ENCODE results near the gene RETN. TPM values are rescaled to one million over a fixed set of nuclear protein-coding genes. Genes with fewer than 3 reads are reported as not detected.

The RETN gene
- total RNA-seq, 1 donor from 2014 or later = 1.7 TPM

DNA sequence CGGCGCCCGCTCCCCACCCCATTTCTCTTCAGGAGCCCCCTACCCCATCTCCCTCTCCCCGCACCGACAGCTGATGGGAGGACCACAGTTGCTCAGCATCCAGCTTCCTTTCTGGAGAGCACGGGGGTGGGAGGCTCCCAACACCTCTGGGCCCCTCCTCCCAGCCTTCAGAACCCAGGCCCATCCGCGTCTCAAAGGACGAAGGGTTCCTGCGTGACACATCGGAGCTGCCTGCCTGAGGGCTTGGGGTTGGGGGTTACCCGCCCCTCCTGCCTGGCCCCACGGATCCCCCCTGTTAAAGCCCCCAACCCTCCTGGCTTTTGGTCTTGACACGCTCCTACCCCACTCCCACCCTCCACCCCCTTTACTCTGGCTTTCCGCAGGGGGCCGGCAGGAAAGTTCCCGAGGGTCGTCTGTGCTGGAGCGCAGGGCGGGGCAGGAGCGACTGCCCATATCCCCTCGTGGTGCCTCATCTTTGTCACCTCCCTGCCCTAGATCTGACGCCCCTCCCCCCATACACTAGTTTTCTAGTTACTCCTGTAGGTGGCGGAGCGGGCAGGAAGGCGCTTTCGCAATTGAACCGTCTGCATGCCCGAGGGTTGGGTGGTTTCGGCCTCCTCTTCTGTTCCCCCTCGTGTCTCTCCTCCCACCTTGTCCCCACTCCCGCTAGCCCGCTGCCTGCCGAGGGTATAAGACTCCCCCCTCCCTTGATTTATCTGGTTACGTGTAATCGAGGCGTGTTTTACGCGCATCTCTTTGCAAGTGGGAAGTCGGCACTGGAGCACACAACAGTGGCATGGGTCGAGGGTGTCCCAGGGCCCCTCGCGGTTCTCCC, 12.7 kb downstream of the RETN start:
- DNase-seq (ENCODE audit: low read depth) = peak; percentile 31
- Histone ChIP-seq H3K36me3 (ENCODE audit: control insufficient read depth, insufficient read depth, low read length) (no peaks in the 10 kb centered on the region), H3K27me3 (ENCODE audit: control insufficient read depth, insufficient read depth, low read length) (peaks cover 15% of the 10 kb centered on the region), H3K4me3 (ENCODE audit: low read depth, low read length) (peak overlapping the region; percentile 100)
- TF ChIP-seq, protein P1, sequence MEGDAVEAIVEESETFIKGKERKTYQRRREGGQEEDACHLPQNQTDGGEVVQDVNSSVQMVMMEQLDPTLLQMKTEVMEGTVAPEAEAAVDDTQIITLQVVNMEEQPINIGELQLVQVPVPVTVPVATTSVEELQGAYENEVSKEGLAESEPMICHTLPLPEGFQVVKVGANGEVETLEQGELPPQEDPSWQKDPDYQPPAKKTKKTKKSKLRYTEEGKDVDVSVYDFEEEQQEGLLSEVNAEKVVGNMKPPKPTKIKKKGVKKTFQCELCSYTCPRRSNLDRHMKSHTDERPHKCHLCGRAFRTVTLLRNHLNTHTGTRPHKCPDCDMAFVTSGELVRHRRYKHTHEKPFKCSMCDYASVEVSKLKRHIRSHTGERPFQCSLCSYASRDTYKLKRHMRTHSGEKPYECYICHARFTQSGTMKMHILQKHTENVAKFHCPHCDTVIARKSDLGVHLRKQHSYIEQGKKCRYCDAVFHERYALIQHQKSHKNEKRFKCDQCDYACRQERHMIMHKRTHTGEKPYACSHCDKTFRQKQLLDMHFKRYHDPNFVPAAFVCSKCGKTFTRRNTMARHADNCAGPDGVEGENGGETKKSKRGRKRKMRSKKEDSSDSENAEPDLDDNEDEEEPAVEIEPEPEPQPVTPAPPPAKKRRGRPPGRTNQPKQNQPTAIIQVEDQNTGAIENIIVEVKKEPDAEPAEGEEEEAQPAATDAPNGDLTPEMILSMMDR (IDR thresholded peaks at IDR 0.05; ENCODE audit: insufficient read depth, low read length, poor library complexity, severe bottlenecking) = peak; percentile 74

- H3K4me3 ChIP-seq (ENCODE audit: low read depth, low read length) = peak overlapping the region; percentile 100
- no peaks in the 10 kb centered on the region for H3K36me3 ChIP-seq (ENCODE audit: control insufficient read depth, insufficient read depth, low read length)
- peaks cover 14% of the 10 kb centered on the region for H3K27me3 ChIP-seq (ENCODE audit: control insufficient read depth, insufficient read depth, low read length)
- no peak for DNase-seq (ENCODE audit: low read depth)
- TF ChIP-seq, protein P1 (IDR thresholded peaks at IDR 0.05; ENCODE audit: insufficient read depth, low read length, poor library complexity, severe bottlenecking) = no peak
Observed at GRCh38 chr19:7682175-7682855, 13.5 kb downstream of the RETN start.

- DNase-seq (ENCODE audit: low read depth) = no peak
- no peaks in the 10 kb centered on the region for H3K36me3 ChIP-seq (ENCODE audit: control insufficient read depth, insufficient read depth, low read length)
- H3K4me3 ChIP-seq (ENCODE audit: low read depth, low read length) = no peak overlapping the region
- peaks cover 5% of the 10 kb centered on the region for H3K27me3 ChIP-seq (ENCODE audit: control insufficient read depth, insufficient read depth, low read length)
- TF ChIP-seq, protein P1 (IDR thresholded peaks at IDR 0.05; ENCODE audit: insufficient read depth, low read length, poor library complexity, severe bottlenecking) = no peak
Observed at GRCh38 chr19:7685546-7686445, 16.9 kb downstream of the RETN start.

DNA sequence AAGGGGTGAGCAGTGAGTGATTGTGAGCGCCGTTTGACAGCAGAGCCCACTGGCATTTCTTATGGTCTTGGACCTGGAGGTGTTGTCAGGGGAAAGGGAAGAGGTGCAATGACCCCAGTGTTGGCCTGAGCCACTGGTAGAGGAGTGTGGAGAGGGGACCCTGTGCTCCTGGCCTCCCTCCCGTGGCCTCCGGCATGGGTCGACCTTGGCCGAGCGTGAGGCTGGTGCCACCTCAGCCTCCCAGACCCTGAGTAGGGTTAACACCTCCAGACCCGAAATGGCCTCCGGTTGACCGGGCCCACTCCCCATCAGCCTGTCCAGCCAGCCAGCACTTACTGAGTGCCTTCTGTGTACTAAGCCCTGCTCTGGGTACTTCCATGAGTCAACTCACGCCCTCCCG, 18.3 kb downstream of the RETN start:
- no peaks in the 10 kb centered on the region for H3K36me3 ChIP-seq (ENCODE audit: control insufficient read depth, insufficient read depth, low read length)
- TF ChIP-seq, protein P1 (IDR thresholded peaks at IDR 0.05; ENCODE audit: insufficient read depth, low read length, poor library complexity, severe bottlenecking) = no peak
- peaks cover 5% of the 10 kb centered on the region for H3K27me3 ChIP-seq (ENCODE audit: control insufficient read depth, insufficient read depth, low read length)
- no peak for DNase-seq (ENCODE audit: low read depth)
- no peak overlapping the region for H3K4me3 ChIP-seq (ENCODE audit: low read depth, low read length)

DNA sequence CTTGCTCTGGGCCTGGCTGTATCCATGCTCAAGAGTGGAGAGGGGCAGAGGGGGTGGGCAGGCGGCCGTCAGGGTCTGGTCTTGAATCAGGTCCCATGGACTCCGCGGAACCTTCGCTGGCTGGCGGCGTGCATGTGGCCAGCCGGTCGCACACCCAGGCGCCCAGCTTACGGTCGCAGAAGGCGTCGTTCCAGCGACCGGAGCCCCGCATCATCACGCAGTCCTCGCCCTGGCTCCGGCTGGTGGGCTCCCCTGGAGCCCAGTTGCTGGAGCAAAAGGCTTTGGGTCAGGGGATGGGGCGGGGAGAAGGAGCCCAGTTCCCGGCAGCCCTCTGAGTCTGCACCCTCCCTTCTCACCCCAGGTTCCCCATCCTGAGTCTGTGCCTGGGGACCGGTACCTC, 20.3 kb downstream of the RETN start:
- TF ChIP-seq, protein P1 (IDR thresholded peaks at IDR 0.05; ENCODE audit: insufficient read depth, low read length, poor library complexity, severe bottlenecking) = no peak
- Histone ChIP-seq H3K4me3 (ENCODE audit: low read depth, low read length) (no peak overlapping the region), H3K27me3 (ENCODE audit: control insufficient read depth, insufficient read depth, low read length) (peaks cover 5% of the 10 kb centered on the region), H3K36me3 (ENCODE audit: control insufficient read depth, insufficient read depth, low read length) (no peaks in the 10 kb centered on the region)
- DNase-seq (ENCODE audit: low read depth) = no peak

Data from kidney epithelial cell (primary cell).